Measurements from ENCODE around the gene TCF4.

The TCF4 gene

GRCh38 chr18:55248495-55248894 lies 339.5 kb downstream of the TCF4 start:
- no peaks in the 10 kb centered on the region for H3K27me3 ChIP-seq (ENCODE audit: control insufficient read depth, insufficient read depth, low read length)
- no peak overlapping the region for H3K4me3 ChIP-seq (ENCODE audit: low read depth, low read length)
- no peak overlapping the region for H3K9ac ChIP-seq (ENCODE audit: low read depth, low read length)
- H3K9me3 ChIP-seq (ENCODE audit: control insufficient read depth, insufficient read depth, low read length) = no peaks in the 10 kb centered on the region
- peaks cover 6% of the 10 kb centered on the region for H3K4me1 ChIP-seq (ENCODE audit: control insufficient read depth, insufficient read depth, low read length)
- no peaks in the 10 kb centered on the region for H3K36me3 ChIP-seq (ENCODE audit: control insufficient read depth, insufficient read depth, low read length)

GRCh38 chr18:55247032-55247431 lies 341.0 kb downstream of the TCF4 start:
- Histone ChIP-seq H3K4me3 (ENCODE audit: low read depth, low read length) (no peak overlapping the region), H3K9me3 (ENCODE audit: control insufficient read depth, insufficient read depth, low read length) (no peaks in the 10 kb centered on the region), H3K9ac (ENCODE audit: low read depth, low read length) (no peak overlapping the region), H3K4me1 (ENCODE audit: control insufficient read depth, insufficient read depth, low read length) (peaks cover 6% of the 10 kb centered on the region), H3K27me3 (ENCODE audit: control insufficient read depth, insufficient read depth, low read length) (no peaks in the 10 kb centered on the region), H3K36me3 (ENCODE audit: control insufficient read depth, insufficient read depth, low read length) (peaks cover 2% of the 10 kb centered on the region)

- H3K9ac ChIP-seq (ENCODE audit: low read depth, low read length) = no peak overlapping the region
- H3K9me3 ChIP-seq (ENCODE audit: control insufficient read depth, insufficient read depth, low read length) = no peaks in the 10 kb centered on the region
- H3K4me1 ChIP-seq (ENCODE audit: control insufficient read depth, insufficient read depth, low read length) = peaks cover 3% of the 10 kb centered on the region
- H3K4me3 ChIP-seq (ENCODE audit: low read depth, low read length) = no peak overlapping the region
- H3K27me3 ChIP-seq (ENCODE audit: control insufficient read depth, insufficient read depth, low read length) = no peaks in the 10 kb centered on the region
- peaks cover 2% of the 10 kb centered on the region for H3K36me3 ChIP-seq (ENCODE audit: control insufficient read depth, insufficient read depth, low read length)
These were observed 341.7 kb downstream of the TCF4 start for GRCh38 chr18:55246278-55246677.

GRCh38 chr18:55245211-55245614 lies 342.8 kb downstream of the TCF4 start:
- no peak overlapping the region for H3K4me3 ChIP-seq (ENCODE audit: low read depth, low read length)
- no peaks in the 10 kb centered on the region for H3K4me1 ChIP-seq (ENCODE audit: control insufficient read depth, insufficient read depth, low read length)
- H3K36me3 ChIP-seq (ENCODE audit: control insufficient read depth, insufficient read depth, low read length) = peaks cover 2% of the 10 kb centered on the region
- no peaks in the 10 kb centered on the region for H3K27me3 ChIP-seq (ENCODE audit: control insufficient read depth, insufficient read depth, low read length)
- H3K9me3 ChIP-seq (ENCODE audit: control insufficient read depth, insufficient read depth, low read length) = no peaks in the 10 kb centered on the region
- H3K9ac ChIP-seq (ENCODE audit: low read depth, low read length) = no peak overlapping the region

GRCh38 chr18:55244546-55244945 lies 343.4 kb downstream of the TCF4 start:
- H3K36me3 ChIP-seq (ENCODE audit: control insufficient read depth, insufficient read depth, low read length) = peaks cover 2% of the 10 kb centered on the region
- H3K9me3 ChIP-seq (ENCODE audit: control insufficient read depth, insufficient read depth, low read length) = no peaks in the 10 kb centered on the region
- H3K9ac ChIP-seq (ENCODE audit: low read depth, low read length) = no peak overlapping the region
- no peaks in the 10 kb centered on the region for H3K4me1 ChIP-seq (ENCODE audit: control insufficient read depth, insufficient read depth, low read length)
- H3K4me3 ChIP-seq (ENCODE audit: low read depth, low read length) = no peak overlapping the region
- no peaks in the 10 kb centered on the region for H3K27me3 ChIP-seq (ENCODE audit: control insufficient read depth, insufficient read depth, low read length)

GRCh38 chr18:55243857-55244256 lies 344.1 kb downstream of the TCF4 start:
- Histone ChIP-seq H3K36me3 (ENCODE audit: control insufficient read depth, insufficient read depth, low read length) (peaks cover 2% of the 10 kb centered on the region), H3K27me3 (ENCODE audit: control insufficient read depth, insufficient read depth, low read length) (no peaks in the 10 kb centered on the region), H3K9me3 (ENCODE audit: control insufficient read depth, insufficient read depth, low read length) (no peaks in the 10 kb centered on the region), H3K4me3 (ENCODE audit: low read depth, low read length) (no peak overlapping the region), H3K4me1 (ENCODE audit: control insufficient read depth, insufficient read depth, low read length) (no peaks in the 10 kb centered on the region), H3K9ac (ENCODE audit: low read depth, low read length) (no peak overlapping the region)

GRCh38 chr18:55243255-55243654 lies 344.7 kb downstream of the TCF4 start:
- peaks cover 2% of the 10 kb centered on the region for H3K36me3 ChIP-seq (ENCODE audit: control insufficient read depth, insufficient read depth, low read length)
- H3K4me1 ChIP-seq (ENCODE audit: control insufficient read depth, insufficient read depth, low read length) = no peaks in the 10 kb centered on the region
- no peak overlapping the region for H3K9ac ChIP-seq (ENCODE audit: low read depth, low read length)
- no peaks in the 10 kb centered on the region for H3K9me3 ChIP-seq (ENCODE audit: control insufficient read depth, insufficient read depth, low read length)
- no peak overlapping the region for H3K4me3 ChIP-seq (ENCODE audit: low read depth, low read length)
- no peaks in the 10 kb centered on the region for H3K27me3 ChIP-seq (ENCODE audit: control insufficient read depth, insufficient read depth, low read length)

GRCh38 chr18:55240978-55241377 lies 347.0 kb downstream of the TCF4 start:
- Histone ChIP-seq H3K27me3 (ENCODE audit: control insufficient read depth, insufficient read depth, low read length) (no peaks in the 10 kb centered on the region), H3K4me1 (ENCODE audit: control insufficient read depth, insufficient read depth, low read length) (no peaks in the 10 kb centered on the region), H3K4me3 (ENCODE audit: low read depth, low read length) (no peak overlapping the region), H3K36me3 (ENCODE audit: control insufficient read depth, insufficient read depth, low read length) (peaks cover 2% of the 10 kb centered on the region), H3K9me3 (ENCODE audit: control insufficient read depth, insufficient read depth, low read length) (no peaks in the 10 kb centered on the region), H3K9ac (ENCODE audit: low read depth, low read length) (no peak overlapping the region)

GRCh38 chr18:55239740-55240139 lies 348.3 kb downstream of the TCF4 start:
- Histone ChIP-seq H3K4me3 (ENCODE audit: low read depth, low read length) (no peak overlapping the region), H3K9ac (ENCODE audit: low read depth, low read length) (no peak overlapping the region), H3K9me3 (ENCODE audit: control insufficient read depth, insufficient read depth, low read length) (no peaks in the 10 kb centered on the region), H3K36me3 (ENCODE audit: control insufficient read depth, insufficient read depth, low read length) (peaks cover 2% of the 10 kb centered on the region), H3K4me1 (ENCODE audit: control insufficient read depth, insufficient read depth, low read length) (no peaks in the 10 kb centered on the region), H3K27me3 (ENCODE audit: control insufficient read depth, insufficient read depth, low read length) (no peaks in the 10 kb centered on the region)

- Histone ChIP-seq H3K27me3 (ENCODE audit: control insufficient read depth, insufficient read depth, low read length) (no peaks in the 10 kb centered on the region), H3K9ac (ENCODE audit: low read depth, low read length) (no peak overlapping the region), H3K4me1 (ENCODE audit: control insufficient read depth, insufficient read depth, low read length) (no peaks in the 10 kb centered on the region), H3K36me3 (ENCODE audit: control insufficient read depth, insufficient read depth, low read length) (no peaks in the 10 kb centered on the region), H3K9me3 (ENCODE audit: control insufficient read depth, insufficient read depth, low read length) (no peaks in the 10 kb centered on the region), H3K4me3 (ENCODE audit: low read depth, low read length) (no peak overlapping the region)
These were observed 350.3 kb downstream of the TCF4 start for GRCh38 chr18:55237660-55238059.

GRCh38 chr18:55236150-55236931 lies 351.7 kb downstream of the TCF4 start:
- Histone ChIP-seq H3K27me3 (ENCODE audit: control insufficient read depth, insufficient read depth, low read length) (no peaks in the 10 kb centered on the region), H3K9ac (ENCODE audit: low read depth, low read length) (no peak overlapping the region), H3K9me3 (ENCODE audit: control insufficient read depth, insufficient read depth, low read length) (no peaks in the 10 kb centered on the region), H3K4me3 (ENCODE audit: low read depth, low read length) (no peak overlapping the region), H3K4me1 (ENCODE audit: control insufficient read depth, insufficient read depth, low read length) (no peaks in the 10 kb centered on the region), H3K36me3 (ENCODE audit: control insufficient read depth, insufficient read depth, low read length) (peaks cover 2% of the 10 kb centered on the region)

GRCh38 chr18:55235094-55235461 lies 352.9 kb downstream of the TCF4 start:
- Histone ChIP-seq H3K4me3 (ENCODE audit: low read depth, low read length) (no peak overlapping the region), H3K4me1 (ENCODE audit: control insufficient read depth, insufficient read depth, low read length) (no peaks in the 10 kb centered on the region), H3K9ac (ENCODE audit: low read depth, low read length) (no peak overlapping the region), H3K27me3 (ENCODE audit: control insufficient read depth, insufficient read depth, low read length) (no peaks in the 10 kb centered on the region), H3K36me3 (ENCODE audit: control insufficient read depth, insufficient read depth, low read length) (peaks cover 2% of the 10 kb centered on the region), H3K9me3 (ENCODE audit: control insufficient read depth, insufficient read depth, low read length) (no peaks in the 10 kb centered on the region)

Measured in iPS-15b (cell line).